Mucosa of descending colon (tissue), 3 donors: ENCODE data around the gene MICAL3. TPM values are rescaled to one million over a fixed set of nuclear protein-coding genes. Genes with fewer than 3 reads are reported as not detected.
"Not testable (repeated sequence)": the region's sequence is repeated elsewhere in the genome, so short reads cannot be mapped to it uniquely, and the experiment has no call there.

Experiments
- ATAC-seq: fragments of 200-7000 bp; cut with Tn5 transposase; one replicate; pipeline ENCODE4 v1.9.1; 2020; ENCODE audit warnings: mild to moderate bottlenecking, moderate library complexity
- DNase-seq, 3 donors: peaks; one replicate each; pipeline ENCODE4 v3.0.0-alpha.2; 2020
- H3K36me3 ChIP-seq: fragments of 200-600 bp; one replicate; pipeline ENCODE4 v1.8.0; 2021; ENCODE audit warnings: low read depth, mild to moderate bottlenecking
- H3K4me1 ChIP-seq: fragments of 200-600 bp; one replicate; pipeline ENCODE4 v1.8.0; 2021; ENCODE audit warnings: low read depth, mild to moderate bottlenecking
- H3K4me3 ChIP-seq: fragments of 200-600 bp; one replicate; pipeline ENCODE4 v1.8.0; 2021; ENCODE audit warnings: mild to moderate bottlenecking
- H3K9me3 ChIP-seq: fragments of 200-600 bp; one replicate; pipeline ENCODE4 v1.8.0; 2021; ENCODE audit warnings: mild to moderate bottlenecking
- CTCF ChIP-seq: fragments of 200-600 bp; IDR thresholded peaks from one replicate; pipeline ENCODE4 v1.8.0; 2022; ENCODE audit warnings: antibody characterized with exemption, mild to moderate bottlenecking
- intact Hi-C, 2 donors: fragments of 100-400 bp; cut with DNase I in 1 of 2; cut with micrococcal nuclease in 1 of 2; formaldehyde crosslinking; loops; one replicate each; pipeline versions ENCODE4 v1.11.0 to v1.11.1; 2022; cut with DNase I, micrococcal nuclease
- total RNA-seq, 3 donors: library from RNA; stranded (reverse); fragmentation: NEBNext Ultra II Directional in 2 of 3; extraction: Animal tissue kit (Norgen Biotek cat#: 25700) in 2 of 3; gene quantifications; one replicate each; pipeline versions ENCODE4 v1.2.1 to v1.2.4, GENCODE V29; 2021 to 2023
- donor health status: DM: no; HTN: no; CAD: no; lungs with moderate emphysema.
- donor health status: DM: no; HTN: no; CAD: no.
- donor health status: DM: no; HTN: yes; CAD: no.

Gene MICAL3
- total RNA-seq, 3 donors from 2014 or later = 75.8 to 135 (median 129) TPM

- DNase-seq = peak; percentile 89
Measured at GRCh38 chr22:18023509-18024275, 669 bp downstream of the MICAL3 start.

GRCh38 chr22:18022876-18023275 lies 1.5 kb downstream of the MICAL3 start:
- intact Hi-C loops = loop anchor here in 1 of 2 donors (5.0 kb wide), 1 partner anchor 181 kb away; no protein-coding TSS in a partner anchor
- peaks cover 10% of the 10 kb centered on the region for H3K4me1 ChIP-seq
- TF ChIP-seq CTCF = no peak
- ATAC-seq = no peak
- peak in 1 of 3 donors; percentile 26 for DNase-seq
- H3K9me3 ChIP-seq = no peaks in the 10 kb centered on the region
- no peaks in the 10 kb centered on the region for H3K36me3 ChIP-seq
- H3K4me3 ChIP-seq = no peak overlapping the region

More at GRCh38 chr22:18023509-18024275, 669 bp downstream of the MICAL3 start:
- Histone ChIP-seq H3K36me3 (no peaks in the 10 kb centered on the region), H3K4me3 (peak overlapping the region; percentile 29), H3K4me1 (peaks cover 10% of the 10 kb centered on the region), H3K9me3 (no peaks in the 10 kb centered on the region)
- intact Hi-C loops = loop anchor here in 1 of 2 donors (5.0 kb wide), 1 partner anchor 181 kb away; no protein-coding TSS in a partner anchor
- ATAC-seq = peak; percentile 94
- TF ChIP-seq CTCF = no peak

GRCh38 chr22:18021431-18021830 lies 2.9 kb downstream of the MICAL3 start:
- ATAC-seq (no peak), DNase-seq (no peak)
- Histone ChIP-seq H3K4me3 (no peak overlapping the region), H3K4me1 (peaks cover 10% of the 10 kb centered on the region), H3K9me3 (no peaks in the 10 kb centered on the region), H3K36me3 (no peaks in the 10 kb centered on the region)
- TF ChIP-seq CTCF = no peak
- intact Hi-C loops = loop anchor here in 1 of 2 donors (5.0 kb wide), 1 partner anchor 179 kb away; no protein-coding TSS in a partner anchor

GRCh38 chr22:18020743-18021142 lies 3.6 kb downstream of the MICAL3 start:
- not testable (repeated sequence) for DNase-seq, H3K4me1 ChIP-seq, H3K36me3 ChIP-seq, H3K9me3 ChIP-seq, ATAC-seq, H3K4me3 ChIP-seq
- intact Hi-C loops = loop anchor here in 1 of 2 donors (5.0 kb wide), 1 partner anchor 178 kb away; no protein-coding TSS in a partner anchor

DNA sequence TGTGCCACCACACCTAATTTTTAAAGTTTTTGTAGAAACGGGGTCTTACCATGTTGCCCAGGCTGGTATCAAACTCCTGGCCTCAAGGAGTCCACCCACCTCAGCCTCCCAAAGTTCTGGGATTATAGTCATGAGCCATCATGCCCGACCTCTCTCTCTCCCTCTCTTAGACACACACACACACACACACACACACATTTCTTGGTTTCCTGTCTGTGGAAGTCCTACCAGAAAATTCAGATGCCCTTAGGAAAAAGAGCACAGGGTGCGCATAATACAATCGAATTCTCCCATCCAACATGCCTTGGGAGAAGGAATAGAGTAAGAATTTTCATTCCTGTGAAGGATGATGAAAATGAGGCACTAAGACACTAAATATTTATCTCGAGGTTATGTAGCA lies 10.4 kb downstream of the MICAL3 start:
- no peak overlapping the region for H3K4me3 ChIP-seq
- intact Hi-C loops = no loop called here
- H3K9me3 ChIP-seq = no peaks in the 10 kb centered on the region
- no peak for ATAC-seq
- TF ChIP-seq CTCF = no peak
- H3K36me3 ChIP-seq = no peaks in the 10 kb centered on the region
- H3K4me1 ChIP-seq = no peaks in the 10 kb centered on the region
- DNase-seq = no peak

DNA sequence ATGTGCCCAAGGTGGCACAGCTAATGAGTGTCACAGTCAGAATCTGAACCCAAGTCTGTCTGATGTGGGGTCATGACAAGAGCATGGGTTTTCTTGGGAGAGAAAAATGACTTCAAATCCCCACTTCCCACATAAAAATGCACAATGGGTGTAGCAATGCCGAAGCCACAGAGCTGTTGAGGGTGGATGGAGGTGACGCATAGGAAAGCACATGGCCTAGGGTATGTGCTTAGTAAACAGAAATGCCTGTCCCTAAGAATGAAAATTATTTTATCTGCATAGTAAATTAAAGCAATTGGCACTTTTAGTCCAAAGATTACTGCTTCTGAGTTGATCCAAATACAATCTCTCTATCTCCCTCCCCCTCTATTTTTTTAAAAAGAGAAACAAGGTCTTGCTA lies 10.9 kb downstream of the MICAL3 start:
- no peaks in the 10 kb centered on the region for H3K4me1 ChIP-seq
- H3K36me3 ChIP-seq = no peaks in the 10 kb centered on the region
- H3K9me3 ChIP-seq = no peaks in the 10 kb centered on the region
- no peak overlapping the region for H3K4me3 ChIP-seq
- intact Hi-C loops = no loop called here
- DNase-seq = no peak
- ATAC-seq = no peak
- TF ChIP-seq CTCF = no peak
